Caco-2 (cell line): ENCODE results near the gene MYO16. TPM values are rescaled to one million over a fixed set of nuclear protein-coding genes. Genes with fewer than 3 reads are reported as not detected.

Experiments used
- BruUV-seq: library from RNA; stranded (reverse); fragments of 400-500 nt; replicated peaks from 2 replicates; lab custom pipeline; 2021; lab: Mats Ljungman, UMichigan
- CTCF ChIA-PET: fragments of 300-600 bp; sonication (Branson Sonifier 250); formaldehyde crosslinking; loops from one replicate; lab custom pipeline; 2022; ENCODE audit warnings: antibody characterized with exemption; lab: Charles Lee
- POLR2A ChIA-PET: fragments of 300-600 bp; sonication (Branson Sonifier 250); formaldehyde crosslinking; loops from one replicate; lab custom pipeline; 2022; ENCODE audit warnings: antibody characterized with exemption; lab: Charles Lee
- DNase-seq, 2 experiments: peaks; one replicate each; pipeline versions ENCODE4 v3.0.0 to v3.0.0-alpha.2; 2020 to 2022
- H3K27me3 ChIP-seq: replicated peaks from 2 replicates; pipeline ENCODE4 v1.6.0; 2011; ENCODE audit warnings: low read length; ENCODE audit not compliant: control insufficient read depth, insufficient read depth
- H3K36me3 ChIP-seq: 2 replicates; pipeline ENCODE4 v1.5.1; 2011; ENCODE audit warnings: low read length; ENCODE audit not compliant: control insufficient read depth, insufficient read depth
- H3K4me1 ChIP-seq: fragments of 250-450 bp; sonication (Bioruptor Pico); 2 replicates; pipeline ENCODE4 v1.5.1; 2020; ENCODE audit warnings: mild to moderate bottlenecking
- H3K4me3 ChIP-seq: 2 replicates; pipeline ENCODE4 v1.5.1; 2011; ENCODE audit warnings: low read depth, mild to moderate bottlenecking, control low read depth, low read length
- H3K9me3 ChIP-seq: fragments of 250-450 bp; sonication (Bioruptor Pico); 2 replicates; pipeline ENCODE4 v1.5.1; 2020; ENCODE audit warnings: mild to moderate bottlenecking, moderate library complexity
- H3K27ac Mint-ChIP-seq: one replicate; pipeline ENCODE4 v1.8.0; 2022; ENCODE audit warnings: mixed read lengths; ENCODE audit not compliant: unreplicated experiment
- H3K27me3 Mint-ChIP-seq: one replicate; pipeline ENCODE4 v1.8.0; 2022; ENCODE audit warnings: mixed read lengths; ENCODE audit not compliant: insufficient read depth, unreplicated experiment
- H3K36me3 Mint-ChIP-seq: one replicate; pipeline ENCODE4 v1.8.0; 2022; ENCODE audit warnings: mild to moderate bottlenecking, mixed read lengths; ENCODE audit not compliant: insufficient read depth, unreplicated experiment
- H3K4me1 Mint-ChIP-seq: one replicate; pipeline ENCODE4 v1.8.0; 2022; ENCODE audit warnings: low read depth, mixed read lengths; ENCODE audit not compliant: unreplicated experiment
- H3K4me3 Mint-ChIP-seq: one replicate; pipeline ENCODE4 v1.8.0; 2022; ENCODE audit warnings: mild to moderate bottlenecking, moderate library complexity, mixed read lengths; ENCODE audit not compliant: unreplicated experiment
- H3K9me3 Mint-ChIP-seq: one replicate; pipeline ENCODE4 v1.8.0; 2022; ENCODE audit warnings: mixed read lengths; ENCODE audit not compliant: unreplicated experiment
- CTCF ChIP-seq, 2 experiments: fragments of 200-600 bp in 1 of 2; IDR thresholded peaks; 1 replicate in 1 of 2; 2 replicates in 1 of 2; pipeline versions ENCODE4 v1.5.1 to v1.8.0; 2011 to 2022; ENCODE audit warnings: antibody characterized with exemption in 1 of 2, control low read depth in 1 of 2, inconsistent platforms in 1 of 2, low read depth in 1 of 2, low read length in 1 of 2, mild to moderate bottlenecking in 1 of 2, moderate library complexity in 1 of 2; ENCODE audit not compliant: insufficient read depth in 1 of 2, severe bottlenecking in 1 of 2, unreplicated experiment in 1 of 2
- intact Hi-C: fragments of 100-400 bp; cut with micrococcal nuclease; formaldehyde crosslinking; loops from one replicate; pipeline ENCODE4 v1.10.0; 2022; ENCODE audit not compliant: unreplicated experiment
- total RNA-seq: library from RNA; stranded (reverse); gene quantifications from 2 replicates; pipeline ENCODE4 v1.2.3, GENCODE V29; 2022

The MYO16 gene
- total RNA-seq, 1 experiment from 2014 or later: not detected

GRCh38 chr13:108923386-108924047 lies 294.1 kb downstream of the MYO16 start:
- BruUV-seq: no TSS peak
- Histone ChIP-seq H3K9me3 (no peaks in the 10 kb centered on the region), H3K36me3 (no peaks in the 10 kb centered on the region), H3K4me1 (no peaks in the 10 kb centered on the region), H3K4me3 (no peak overlapping the region), H3K27me3 (no peaks in the 10 kb centered on the region; the same call in 1 of the 2 replicates)
- Mint-ChIP-seq H3K9me3 (no peaks in the 10 kb centered on the region), H3K4me3 (no peak overlapping the region), H3K4me1 (no peaks in the 10 kb centered on the region), H3K27me3 (peaks cover 3% of the 10 kb centered on the region), H3K27ac (no peak overlapping the region), H3K36me3 (no peaks in the 10 kb centered on the region)
- ChIA-PET POLR2A (no interaction called here), CTCF (no interaction called here)
- no peak for DNase-seq
- TF ChIP-seq CTCF (IDR thresholded peaks at IDR 0.05; ENCODE audit: insufficient read depth in 1 of 2, low read depth in 1 of 2, low read length in 1 of 2, severe bottlenecking in 1 of 2, unreplicated experiment in 1 of 2): no peak
- intact Hi-C loops: no loop called here

- H3K36me3 Mint-ChIP-seq: no peaks in the 10 kb centered on the region
- CTCF ChIA-PET: no interaction called here
- H3K9me3 ChIP-seq: no peaks in the 10 kb centered on the region
- H3K4me1 Mint-ChIP-seq: no peaks in the 10 kb centered on the region
- POLR2A ChIA-PET: no interaction called here
- no peak overlapping the region for H3K27ac Mint-ChIP-seq
- intact Hi-C loops: no loop called here
- no peaks in the 10 kb centered on the region for H3K4me1 ChIP-seq
- no peak for TF ChIP-seq CTCF (IDR thresholded peaks at IDR 0.05; ENCODE audit: insufficient read depth in 1 of 2, low read depth in 1 of 2, low read length in 1 of 2, severe bottlenecking in 1 of 2, unreplicated experiment in 1 of 2)
- no peaks in the 10 kb centered on the region; the same call in 1 of the 2 replicates for H3K27me3 ChIP-seq
- no TSS peak for BruUV-seq
- H3K4me3 Mint-ChIP-seq: no peak overlapping the region
- H3K9me3 Mint-ChIP-seq: no peaks in the 10 kb centered on the region
- H3K4me3 ChIP-seq: no peak overlapping the region
- H3K36me3 ChIP-seq: no peaks in the 10 kb centered on the region
- H3K27me3 Mint-ChIP-seq: peaks cover 3% of the 10 kb centered on the region
- no peak for DNase-seq
These were observed 294.7 kb downstream of the MYO16 start for GRCh38 chr13:108924134-108924533.

GRCh38 chr13:108924541-108924940 lies 295.1 kb downstream of the MYO16 start:
- H3K27ac Mint-ChIP-seq: no peak overlapping the region
- Histone ChIP-seq H3K9me3 (no peaks in the 10 kb centered on the region), H3K4me1 (no peaks in the 10 kb centered on the region), H3K36me3 (no peaks in the 10 kb centered on the region), H3K27me3 (no peaks in the 10 kb centered on the region; the same call in 1 of the 2 replicates), H3K4me3 (no peak overlapping the region)
- H3K27me3 Mint-ChIP-seq: peaks cover 3% of the 10 kb centered on the region
- TF ChIP-seq CTCF (IDR thresholded peaks at IDR 0.05; ENCODE audit: insufficient read depth in 1 of 2, low read depth in 1 of 2, low read length in 1 of 2, severe bottlenecking in 1 of 2, unreplicated experiment in 1 of 2): no peak
- ChIA-PET CTCF (no interaction called here), POLR2A (no interaction called here)
- H3K9me3 Mint-ChIP-seq: no peaks in the 10 kb centered on the region
- no TSS peak for BruUV-seq
- intact Hi-C loops: no loop called here
- H3K36me3 Mint-ChIP-seq: no peaks in the 10 kb centered on the region
- no peaks in the 10 kb centered on the region for H3K4me1 Mint-ChIP-seq
- no peak overlapping the region for H3K4me3 Mint-ChIP-seq
- DNase-seq: no peak
